Left lobe of liver (tissue), 2 donors: ENCODE data around the gene SF3A2. TPM values are rescaled to one million over a fixed set of nuclear protein-coding genes. Genes with fewer than 3 reads are reported as not detected.

Experiments used
- ATAC-seq: fragments of 200-7000 bp; cut with Tn5 transposase; one replicate; pipeline ENCODE4 v1.9.1; 2020; ENCODE audit warnings: mild to moderate bottlenecking, moderate library complexity
- DNase-seq: peaks from one replicate; pipeline ENCODE4 v3.0.0-alpha.2; 2020; ENCODE audit warnings: low spot score
- total RNA-seq: library from RNA; stranded (reverse); gene quantifications from one replicate; pipeline ENCODE4 v1.2.1, GENCODE V29; 2021
- donor health status: DM: no; HTN: no; CAD: no; lungs with moderate emphysema.
- donor health status: DM: no; HTN: yes; CAD: no.

The SF3A2 gene
- total RNA-seq, 1 donor from 2014 or later: 19.0 TPM

GRCh38 chr19:2251106-2252054 lies 14.8 kb downstream of the SF3A2 start:
- ATAC-seq (no peak), DNase-seq (no peak)

DNA sequence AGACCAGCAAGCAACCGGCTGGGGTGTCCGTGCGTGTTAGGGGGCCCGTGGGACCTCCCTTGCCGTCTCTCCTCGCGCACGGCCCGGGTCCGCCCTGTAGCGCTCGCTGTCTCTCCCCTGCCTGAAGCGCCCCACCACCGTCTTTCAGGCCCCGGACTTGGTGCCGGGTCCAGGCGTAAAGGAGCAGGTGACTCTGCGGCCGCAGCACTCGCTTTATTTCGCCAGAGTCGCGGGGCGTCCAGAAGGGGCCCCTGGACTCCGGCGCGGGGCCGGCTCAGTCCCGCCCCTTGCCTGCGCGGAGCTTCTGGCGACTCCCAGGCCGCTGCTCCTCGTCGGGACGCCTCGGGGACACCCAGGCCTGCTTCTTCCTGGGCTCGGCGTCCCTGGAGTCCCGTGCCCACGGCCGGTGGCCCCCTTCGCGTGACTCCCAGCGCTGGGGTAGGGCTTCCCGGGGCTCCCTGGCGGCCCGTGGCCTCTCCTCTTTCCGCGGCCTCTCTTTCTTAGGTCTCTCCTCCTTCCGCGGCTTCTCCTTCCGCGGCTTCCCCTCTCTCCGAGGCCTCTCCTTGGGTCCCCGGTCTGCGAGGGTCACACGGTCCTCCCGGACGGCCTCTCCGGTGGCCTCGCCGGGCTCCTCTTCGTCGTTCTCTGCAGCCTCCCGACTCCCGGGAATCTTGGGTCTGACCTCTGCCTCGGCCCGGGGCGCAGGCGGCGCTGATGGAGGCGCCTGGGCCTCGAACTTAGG lies 15.6 kb downstream of the SF3A2 start:
- no peak for DNase-seq
- ATAC-seq: no peak

DNA sequence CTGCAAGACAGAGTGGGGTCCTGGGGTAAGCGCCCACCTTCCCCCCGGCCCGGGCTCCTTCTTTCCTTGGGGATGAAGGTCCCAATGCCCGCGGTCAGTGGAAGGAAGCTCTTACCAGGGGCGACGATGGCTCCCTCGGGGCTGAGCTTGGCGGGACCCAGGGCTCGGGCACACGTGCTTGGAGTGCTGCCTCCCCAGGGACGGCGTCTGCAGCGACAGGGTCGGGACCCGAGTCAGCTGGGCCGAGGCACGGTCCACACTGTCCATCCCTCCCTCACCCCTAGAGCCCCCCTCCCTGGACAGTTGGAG lies 16.1 kb downstream of the SF3A2 start:
- no peak for ATAC-seq
- DNase-seq: no peak

DNA sequence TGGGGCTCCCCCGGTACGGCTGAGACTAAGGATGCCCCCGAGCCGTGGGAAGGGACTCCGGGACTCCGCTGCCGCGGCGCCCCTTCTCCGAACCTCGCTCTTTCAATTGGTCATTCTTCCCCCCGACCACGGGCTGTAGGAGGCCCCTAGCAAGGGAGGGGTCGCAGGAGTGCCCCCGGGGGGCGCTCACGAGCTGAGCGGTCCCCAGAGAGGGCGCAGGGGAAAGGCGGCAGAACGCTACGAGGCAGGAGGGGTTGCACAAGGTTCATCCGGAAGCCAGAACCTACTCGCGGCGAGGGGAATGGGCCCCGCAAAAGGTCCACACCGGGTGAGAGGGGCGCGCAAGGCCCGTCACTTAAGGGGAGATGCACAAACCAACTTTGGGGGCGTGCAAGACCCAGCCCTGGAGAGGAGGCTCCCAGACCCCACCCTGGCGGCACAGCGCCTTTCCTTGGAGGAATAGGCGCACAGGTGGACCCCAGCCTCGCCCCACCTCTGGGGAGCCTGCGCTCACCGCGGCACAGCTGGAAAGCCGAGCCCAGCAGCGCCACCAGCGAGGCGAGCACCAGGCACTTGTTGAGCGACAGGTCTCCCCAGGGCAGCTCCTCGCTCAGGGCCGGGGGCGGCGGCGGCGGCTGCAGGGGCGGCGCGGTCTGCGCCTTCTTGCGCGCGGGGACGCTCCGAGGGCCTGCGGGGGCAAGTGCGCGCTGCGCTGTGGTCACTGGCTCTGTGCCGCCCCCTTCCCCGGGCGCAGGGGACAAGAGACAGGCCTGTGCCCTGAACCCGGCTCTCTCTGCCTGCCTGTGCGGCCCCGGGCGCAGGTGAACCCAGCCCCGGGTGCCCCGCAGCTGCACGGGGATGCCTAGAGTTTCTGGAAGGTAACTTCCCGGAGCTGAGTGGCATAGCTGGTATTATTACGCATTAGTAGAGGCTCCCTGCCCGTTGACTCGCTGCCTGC lies 16.8 kb downstream of the SF3A2 start:
- no peak for DNase-seq
- no peak for ATAC-seq

- no peak for DNase-seq
- ATAC-seq: no peak
These were observed 17.6 kb downstream of the SF3A2 start for GRCh38 chr19:2254064-2254872.

DNA sequence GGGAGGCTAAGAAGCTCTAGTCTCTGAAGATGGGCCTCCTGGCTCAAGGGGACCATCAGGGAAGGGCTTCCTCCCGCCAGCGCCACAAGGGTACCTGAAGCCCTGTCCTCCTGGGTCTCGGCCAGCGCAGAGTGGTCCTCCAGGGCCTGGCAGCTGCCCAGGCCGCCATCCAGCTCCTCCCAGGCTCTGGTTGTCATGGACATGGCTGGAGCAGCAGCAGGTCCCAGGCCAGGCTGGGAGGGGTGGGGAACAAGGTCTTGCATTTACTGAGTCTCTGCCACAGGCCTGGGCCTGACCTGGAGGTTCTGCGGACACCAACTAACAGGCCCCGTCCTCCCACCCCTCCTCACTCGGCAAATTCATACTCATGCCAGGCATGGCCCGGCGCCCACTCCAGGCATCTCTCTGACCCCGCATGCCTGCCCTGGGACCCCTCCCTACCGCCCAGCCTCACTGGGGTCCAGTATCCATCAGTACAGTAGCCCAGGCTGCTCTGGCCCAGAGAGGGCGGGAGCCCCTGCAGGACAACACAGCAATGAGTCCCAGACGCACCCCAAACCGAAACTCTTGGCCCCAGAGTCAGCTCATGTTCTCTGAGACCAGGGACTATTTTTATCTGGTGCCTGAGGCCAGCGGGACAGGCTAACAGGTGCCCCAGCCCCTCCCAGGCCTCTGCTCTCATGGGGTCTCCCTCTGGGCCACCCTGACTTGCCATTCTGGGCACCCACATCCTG lies 18.7 kb downstream of the SF3A2 start:
- ATAC-seq (no peak), DNase-seq (no peak)

DNA sequence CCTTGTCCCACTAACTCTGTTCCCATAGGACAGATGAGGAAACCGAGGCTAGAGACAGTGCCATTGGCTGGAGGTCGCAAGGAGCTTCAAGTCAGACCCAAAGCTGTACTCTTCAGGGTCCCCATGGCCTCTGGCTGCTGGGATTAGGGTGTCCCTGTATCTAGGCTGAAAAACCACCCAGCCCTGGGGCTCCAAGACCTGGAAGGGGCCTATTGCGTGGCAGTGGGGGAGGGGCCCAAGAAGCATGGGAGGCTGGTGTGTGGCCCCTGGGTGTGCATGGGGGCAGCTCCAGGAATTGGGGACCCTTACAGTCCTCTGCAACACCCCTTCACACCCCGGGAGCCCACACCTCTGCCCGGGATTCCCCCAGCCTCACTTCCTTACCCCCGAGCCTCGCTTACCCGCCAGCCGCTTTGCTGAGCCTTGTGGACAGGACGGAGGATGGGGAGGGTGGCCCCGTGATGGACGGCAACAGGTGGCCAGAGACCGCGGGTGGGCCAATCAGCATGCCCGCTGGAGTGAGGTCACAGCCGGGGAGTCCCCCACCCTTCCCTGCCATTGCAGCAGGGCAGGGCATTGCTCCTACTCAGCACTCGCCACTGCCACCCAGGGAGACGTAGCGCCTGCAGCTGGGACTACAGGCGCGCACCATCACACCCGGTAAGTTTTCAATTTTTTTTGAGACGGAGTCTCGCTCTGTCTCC lies 19.5 kb downstream of the SF3A2 start, which contains the start of gene JSRP1:
TSS of gene JSRP1 (minus strand) at position 436 of the 704 bp plus-strand sequence. CDS start 1,103 bp downstream, outside the sequence.
- DNase-seq: no peak
- no peak for ATAC-seq

GRCh38 chr19:2259336-2259735 lies 22.7 kb downstream of the SF3A2 start:
- no peak for DNase-seq
- no peak for ATAC-seq

- ATAC-seq (no peak), DNase-seq (no peak)
These were observed 23.7 kb downstream of the SF3A2 start for GRCh38 chr19:2260341-2260805.

DNA sequence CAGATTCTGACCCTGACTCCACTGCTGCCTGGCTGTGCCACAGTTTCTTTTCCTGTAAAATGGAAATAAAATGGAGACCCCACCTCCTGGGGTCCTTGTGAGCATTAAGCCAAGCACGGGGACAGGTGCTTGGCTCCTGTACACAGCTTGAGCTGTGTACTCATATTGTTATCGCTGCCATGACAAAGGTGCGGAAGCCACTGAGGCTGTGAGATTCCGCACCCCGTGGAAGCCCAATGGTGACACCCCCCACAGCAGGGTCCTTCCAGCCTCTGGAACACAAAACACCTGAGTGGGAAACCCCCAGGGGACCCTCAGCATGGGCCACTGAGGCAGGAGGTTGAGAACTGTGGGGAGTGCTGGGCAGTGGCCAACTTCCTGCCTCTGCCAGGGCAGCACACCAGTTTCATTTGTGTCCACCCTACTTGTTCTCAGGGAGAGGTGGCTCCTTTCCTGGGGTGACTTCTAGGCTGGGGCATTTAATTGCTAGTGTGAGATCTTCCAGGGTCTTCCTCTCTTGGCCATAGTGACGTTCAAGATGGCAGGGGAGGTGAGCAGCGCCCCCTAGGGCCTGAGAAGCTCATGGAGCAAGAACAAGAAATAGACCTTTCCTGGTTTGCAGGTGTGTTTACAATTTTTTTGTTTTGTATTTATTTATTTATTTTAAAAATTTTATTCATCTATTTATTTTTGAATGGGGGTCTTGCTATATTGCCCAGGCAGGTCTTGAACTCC lies 25.0 kb downstream of the SF3A2 start:
- peak; percentile 36 for ATAC-seq
- no peak for DNase-seq

GRCh38 chr19:2266183-2266993 lies 29.8 kb downstream of the SF3A2 start:
- ATAC-seq (peak; percentile 17), DNase-seq (peak; percentile 84)

DNA sequence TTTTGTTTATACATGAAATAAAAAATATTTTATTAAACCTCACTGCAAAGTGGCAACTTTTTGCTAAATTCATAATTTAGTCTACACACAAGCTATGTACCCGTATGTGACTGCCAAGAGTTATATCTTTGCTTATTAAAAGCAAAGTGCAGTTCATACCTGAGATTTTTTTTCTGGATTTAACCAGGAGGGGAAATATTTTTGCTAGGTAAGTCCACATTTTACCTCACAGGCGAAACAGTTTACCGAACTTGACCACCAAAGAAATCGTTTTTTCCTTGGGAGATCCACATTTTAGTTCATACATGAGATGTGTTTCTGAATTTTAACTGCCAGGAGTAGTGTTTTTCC lies 31.8 kb downstream of the SF3A2 start:
- ATAC-seq (no peak), DNase-seq (no peak)

- DNase-seq (no peak), ATAC-seq (no peak)
These were observed 32.2 kb downstream of the SF3A2 start for GRCh38 chr19:2268861-2269243.

GRCh38 chr19:2269244-2270156 lies 32.9 kb downstream of the SF3A2 start:
- DNase-seq: peak; percentile 99
- ATAC-seq: peak; percentile 85

DNA sequence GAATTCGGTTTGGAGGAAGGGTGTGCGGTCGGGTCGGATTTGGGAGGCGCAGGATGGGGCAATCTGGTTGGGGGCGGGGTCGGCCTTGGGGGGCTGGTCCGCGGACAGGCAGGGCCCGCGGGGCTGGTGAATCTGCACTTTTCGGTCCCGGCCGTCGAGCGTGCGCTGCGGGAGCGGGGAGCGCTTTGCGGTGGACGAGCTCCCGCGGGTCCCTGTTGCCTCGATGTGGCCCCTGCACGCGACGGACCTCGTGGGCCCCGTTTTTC lies 33.5 kb downstream of the SF3A2 start:
- peak; percentile 72 for DNase-seq
- peak; percentile 27 for ATAC-seq
